ELF-1 (cell line): ENCODE data around the gene KRTAP4-4.

ENCODE experiments used
- DNase-seq: peaks from one replicate; pipeline ENCODE4 v3.0.0-alpha.2; 2016; ENCODE audit warnings: low read depth, low spot score

KRTAP4-4 gene

GRCh38 chr17:41111151-41111885, 49.2 kb downstream of the KRTAP4-4 start:
- DNase-seq: no peak
